Measurements from ENCODE around the gene TRIM7.

- TF ChIP-seq POLR2A (IDR thresholded peaks at IDR 0.05) (no peak), CTCF (IDR thresholded peaks at IDR 0.05) (no peak)
Observed at GRCh38 chr5:181170237-181170825, 34.7 kb downstream of the TRIM7 start.
